HEK293 (cell line): Measurements from ENCODE around the gene LSM5.

ENCODE experiments used
- CTCF ChIA-PET: fragments of 350-600 bp; formaldehyde crosslinking; extraction: SDS; loops from one replicate; lab custom pipeline; 2021; ENCODE audit warnings: antibody characterized with exemption; lab: Yijun Ruan, JAX
- POLR2A ChIA-PET: fragments of 300-600 bp; formaldehyde crosslinking; extraction: SDS; loops from one replicate; lab custom pipeline; 2020; ENCODE audit warnings: antibody characterized with exemption, inconsistent platforms; lab: Yijun Ruan, JAX
- H3K27ac ChIP-seq: fragments of 200-500 bp; sonication (Bioruptor generic); 2 replicates; pipeline ENCODE4 v1.5.1; 2014; ENCODE audit warnings: low read depth, low read length, control low read depth, inconsistent platforms; ENCODE audit errors: extremely low read depth
- H3K36me3 ChIP-seq, 2 experiments: fragments of 200-500 bp in 1 of 2; sonication (Bioruptor generic) in 1 of 2; 1 replicate in 1 of 2; 2 replicates in 1 of 2; pipeline ENCODE4 v1.5.1; 2014 to 2017; ENCODE audit warnings: inconsistent platforms in 2 of 2, low read length in 2 of 2; ENCODE audit not compliant: control insufficient read depth in 2 of 2, insufficient read depth in 1 of 2
- H3K4me1 ChIP-seq: fragments of 200-500 bp; sonication (Bioruptor generic); 2 replicates; pipeline ENCODE4 v1.5.1; 2014; ENCODE audit warnings: mild to moderate bottlenecking, low read length, inconsistent platforms; ENCODE audit not compliant: control insufficient read depth, insufficient read depth
- H3K4me3 ChIP-seq: 2 replicates; pipeline ENCODE4 v1.5.1; 2011; ENCODE audit warnings: low read depth, mild to moderate bottlenecking, control low read depth, low read length, moderate library complexity
- H3K9me3 ChIP-seq: fragments of 200-500 bp; sonication (Bioruptor generic); 2 replicates; pipeline ENCODE4 v1.5.1; 2014; ENCODE audit warnings: low read depth, low read length, inconsistent platforms; ENCODE audit not compliant: control insufficient read depth, insufficient read depth
- CTCF ChIP-seq: fragments of 450-650 bp; formaldehyde crosslinking; IDR thresholded peaks from 2 replicates; pipeline ENCODE4 v1.5.1; 2016; ENCODE audit warnings: missing biosample characterization, missing genetic modification characterization
- FEZF1 ChIP-seq: fragments of 450-650 bp; formaldehyde crosslinking; IDR thresholded peaks from 2 replicates; pipeline ENCODE4 v1.5.1; 2016; ENCODE audit warnings: missing biosample characterization, missing genetic modification characterization
- KLF1 ChIP-seq: fragments of 450-650 bp; formaldehyde crosslinking; IDR thresholded peaks from 2 replicates; pipeline ENCODE4 v1.5.1; 2016; ENCODE audit warnings: missing biosample characterization, missing genetic modification characterization
- PRDM10 ChIP-seq: fragments of 450-650 bp; formaldehyde crosslinking; IDR thresholded peaks from 2 replicates; pipeline ENCODE4 v1.5.1; 2016; ENCODE audit warnings: missing biosample characterization, missing genetic modification characterization
- ZFP69B ChIP-seq: fragments of 450-650 bp; formaldehyde crosslinking; IDR thresholded peaks from 2 replicates; pipeline ENCODE4 v1.5.1; 2016; ENCODE audit warnings: missing biosample characterization, missing genetic modification characterization
- ZNF23 ChIP-seq: fragments of 450-650 bp; formaldehyde crosslinking; IDR thresholded peaks from 2 replicates; pipeline ENCODE4 v1.5.1; 2016; ENCODE audit warnings: missing biosample characterization, missing genetic modification characterization, borderline replicate concordance
- ZNF354C ChIP-seq: fragments of 450-650 bp; formaldehyde crosslinking; IDR thresholded peaks from 2 replicates; pipeline ENCODE4 v1.5.1; 2016; ENCODE audit warnings: missing biosample characterization, missing genetic modification characterization, low read depth, borderline replicate concordance
- ZNF473 ChIP-seq: fragments of 450-650 bp; formaldehyde crosslinking; IDR thresholded peaks from 2 replicates; pipeline ENCODE4 v1.5.1; 2017; ENCODE audit warnings: missing biosample characterization, missing genetic modification characterization
- ZNF654 ChIP-seq: fragments of 450-650 bp; formaldehyde crosslinking; IDR thresholded peaks from 2 replicates; pipeline ENCODE4 v1.5.1; 2016; ENCODE audit warnings: low read depth, missing biosample characterization, missing genetic modification characterization
- ZNF707 ChIP-seq: fragments of 450-650 bp; formaldehyde crosslinking; IDR thresholded peaks from 2 replicates; pipeline ENCODE4 v1.5.1; 2016; ENCODE audit warnings: missing biosample characterization, missing genetic modification characterization
- ZSCAN16 ChIP-seq: fragments of 450-650 bp; formaldehyde crosslinking; IDR thresholded peaks from 2 replicates; pipeline ENCODE4 v1.5.1; 2016; ENCODE audit warnings: missing biosample characterization, missing genetic modification characterization
- ZSCAN5A ChIP-seq: fragments of 450-650 bp; formaldehyde crosslinking; IDR thresholded peaks from 2 replicates; pipeline ENCODE4 v1.5.1; 2016; ENCODE audit warnings: missing biosample characterization, missing genetic modification characterization
- TF ChIP-seq, protein P1 (sequence below): fragments of 450-650 bp; formaldehyde crosslinking; IDR thresholded peaks from 2 replicates; pipeline ENCODE4 v1.5.1; 2016; ENCODE audit warnings: missing biosample characterization, missing genetic modification characterization

The LSM5 gene

DNA sequence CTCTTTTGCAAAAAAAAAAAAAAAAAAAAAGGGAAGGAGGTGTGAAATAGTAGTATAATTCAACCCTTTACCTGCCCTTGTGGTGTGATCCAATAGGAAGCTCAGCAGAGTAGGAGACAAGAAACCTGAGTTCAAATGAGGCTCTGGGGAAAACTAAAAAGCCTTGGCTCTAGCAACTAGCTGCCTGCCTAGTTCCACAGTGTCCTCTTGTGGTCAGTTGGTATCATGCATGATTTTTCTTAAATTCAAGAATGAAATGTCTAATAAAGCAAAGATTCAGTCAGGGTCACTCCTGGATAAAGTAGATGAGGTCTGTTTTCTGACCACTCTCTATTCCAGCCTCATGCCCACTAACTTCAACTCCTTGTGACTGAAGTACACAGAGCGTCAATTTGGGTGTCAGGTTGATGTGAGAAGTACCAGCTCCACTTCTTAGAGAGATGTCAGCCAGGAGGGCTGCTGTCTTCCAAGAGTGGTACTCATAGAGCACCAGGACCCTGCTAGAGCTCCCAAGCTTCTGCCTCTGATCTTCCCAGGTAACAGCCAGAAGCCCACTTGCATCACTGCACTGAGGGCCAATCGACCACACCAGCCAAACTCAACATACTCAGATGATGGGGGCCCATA lies 10.5 kb downstream of the LSM5 start (continued):
- TF ChIP-seq, protein P1, sequence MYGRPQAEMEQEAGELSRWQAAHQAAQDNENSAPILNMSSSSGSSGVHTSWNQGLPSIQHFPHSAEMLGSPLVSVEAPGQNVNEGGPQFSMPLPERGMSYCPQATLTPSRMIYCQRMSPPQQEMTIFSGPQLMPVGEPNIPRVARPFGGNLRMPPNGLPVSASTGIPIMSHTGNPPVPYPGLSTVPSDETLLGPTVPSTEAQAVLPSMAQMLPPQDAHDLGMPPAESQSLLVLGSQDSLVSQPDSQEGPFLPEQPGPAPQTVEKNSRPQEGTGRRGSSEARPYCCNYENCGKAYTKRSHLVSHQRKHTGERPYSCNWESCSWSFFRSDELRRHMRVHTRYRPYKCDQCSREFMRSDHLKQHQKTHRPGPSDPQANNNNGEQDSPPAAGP, result no peak
- TF ChIP-seq FEZF1, result no peak
- no peak for TF ChIP-seq ZFP69B (tag by site-specific recombination)
- TF ChIP-seq ZSCAN16 (tag by site-specific recombination), result no peak
- 0 out of 2 replicates have a peak, but pooled peaks have one; percentile 25 for TF ChIP-seq CTCF
- TF ChIP-seq ZNF654 (tag by site-specific recombination), result peak; percentile 78

- no peak for TF ChIP-seq ZNF23 (tag by site-specific recombination)
- no peak for TF ChIP-seq ZNF354C (tag by site-specific recombination)
- no peak for TF ChIP-seq KLF1 (tag by site-specific recombination)
- POLR2A ChIA-PET, result no interaction called here
- no peak overlapping the region for H3K27ac ChIP-seq
- no peak overlapping the region for H3K4me3 ChIP-seq
- no peaks in the 10 kb centered on the region for H3K9me3 ChIP-seq
- CTCF ChIA-PET, result interaction anchor here (0.6 to 2.0 kb wide), 4 partner anchors 12 to 733 kb away, joined by 3 to 10 read pairs (median 7); partner anchors contain the start of gene LSM5
- H3K4me1 ChIP-seq, result no peaks in the 10 kb centered on the region
- no peaks in the 10 kb centered on the region for H3K36me3 ChIP-seq
These were observed 12.6 kb downstream of the LSM5 start for GRCh38 chr7:32477649-32477980.

GRCh38 chr7:32476816-32477648 lies 13.1 kb downstream of the LSM5 start:
- Histone ChIP-seq H3K4me1 (no peaks in the 10 kb centered on the region), H3K4me3 (no peak overlapping the region), H3K9me3 (no peaks in the 10 kb centered on the region), H3K36me3 (no peaks in the 10 kb centered on the region), H3K27ac (no peak overlapping the region)
- TF ChIP-seq PRDM10 (tag by site-specific recombination) (no peak), KLF1 (tag by site-specific recombination) (no peak), ZNF473 (no peak), ZSCAN5A (tag by site-specific recombination) (no peak), ZNF707 (tag by site-specific recombination) (no peak)
- CTCF ChIA-PET, result interaction anchor here (0.6 to 2.0 kb wide), 4 partner anchors 13 to 733 kb away, joined by 3 to 10 read pairs (median 7); partner anchors contain the start of gene LSM5
- POLR2A ChIA-PET, result no interaction called here
